Fibroblast of lung (primary cell): ENCODE measurements around the gene FUT8. TPM values are rescaled to one million over a fixed set of nuclear protein-coding genes. Genes with fewer than 3 reads are reported as not detected.

Experiments
- DNase-seq, 2 donors: peaks; one replicate each; pipeline versions ENCODE4 v3.0.0 to v3.0.0-alpha.2; 2010; ENCODE audit warnings: low read depth in 2 of 2
- H2AFZ ChIP-seq: 2 replicates; pipeline ENCODE4 v1.5.1; 2012; ENCODE audit warnings: low read length, control low read depth, inconsistent platforms
- H3K27ac ChIP-seq: 2 replicates; pipeline ENCODE4 v1.5.1; 2011; ENCODE audit warnings: low read length, control low read depth; ENCODE audit not compliant: insufficient read depth
- H3K27me3 ChIP-seq: 2 replicates; pipeline ENCODE4 v1.5.1; 2011; ENCODE audit warnings: mild to moderate bottlenecking, low read length; ENCODE audit not compliant: control insufficient read depth, insufficient read depth
- H3K36me3 ChIP-seq: 2 replicates; pipeline ENCODE4 v1.5.1; 2011; ENCODE audit warnings: low read length; ENCODE audit not compliant: control insufficient read depth, insufficient read depth
- H3K4me1 ChIP-seq: 2 replicates; pipeline ENCODE4 v1.5.1; 2011; ENCODE audit warnings: low read length; ENCODE audit not compliant: control insufficient read depth, insufficient read depth; ENCODE audit errors: extremely low read depth
- H3K4me2 ChIP-seq: 2 replicates; pipeline ENCODE4 v1.5.1; 2011; ENCODE audit warnings: low read length, control low read depth; ENCODE audit not compliant: insufficient read depth; ENCODE audit errors: extremely low read depth
- H3K4me3 ChIP-seq, 4 experiments: fragments of 200-600 bp in 1 of 4; sonication (generic) in 1 of 4; replicated peaks in 1 of 4; 2 replicates each; pipeline ENCODE4 v1.5.1; 2011 to 2016; ENCODE audit warnings: low read length in 4 of 4, low read depth in 3 of 4, mild to moderate bottlenecking in 3 of 4, control low read depth in 2 of 4, inconsistent platforms in 1 of 4, mixed read lengths in 1 of 4; ENCODE audit not compliant: insufficient read depth in 1 of 4; ENCODE audit errors: control extremely low read depth in 1 of 4
- H3K79me2 ChIP-seq: 2 replicates; pipeline ENCODE4 v1.5.1; 2012; ENCODE audit warnings: mild to moderate bottlenecking, low read length, inconsistent platforms; ENCODE audit not compliant: control insufficient read depth, insufficient read depth
- H3K9ac ChIP-seq: 2 replicates; pipeline ENCODE4 v1.5.1; 2011; ENCODE audit warnings: mild to moderate bottlenecking, low read length, control low read depth; ENCODE audit not compliant: insufficient read depth
- H3K9me3 ChIP-seq: 2 replicates; pipeline ENCODE4 v1.5.1; 2012; ENCODE audit warnings: low read depth, low read length; ENCODE audit not compliant: control insufficient read depth, insufficient read depth
- H4K20me1 ChIP-seq: 2 replicates; pipeline ENCODE4 v1.5.1; 2011; ENCODE audit warnings: low read length; ENCODE audit not compliant: control insufficient read depth, insufficient read depth; ENCODE audit errors: extremely low read depth
- CTCF ChIP-seq, 2 donors: IDR thresholded peaks in 1 of 2; conservative IDR thresholded peaks in 1 of 2; 1 replicate in 1 of 2; 2 replicates in 1 of 2; pipeline ENCODE4 v1.5.1; 2011 to 2012; ENCODE audit warnings: low read length in 2 of 2, control low read depth in 1 of 2, inconsistent platforms in 1 of 2, low read depth in 1 of 2, mild to moderate bottlenecking in 1 of 2
- EZH2 ChIP-seq: IDR thresholded peaks from 2 replicates; pipeline ENCODE4 v1.5.1; 2012; ENCODE audit warnings: low read length, control low read depth, mild to moderate bottlenecking; ENCODE audit errors: missing control alignments
- polyA plus RNA-seq, 2 donors: library from polyadenylated mRNA; depleted of rRNA in 1 of 2; stranded (reverse) in 1 of 2; unstranded in 1 of 2; fragments of >200 nt; gene quantifications; 2 replicates each; pipeline ENCODE4 v1.2.1, GENCODE V29; 2011 to 2012; ENCODE audit warnings: missing spikeins in 1 of 2
- total RNA-seq: library from RNA; depleted of rRNA; stranded (reverse); fragments of >200 nt; gene quantifications from 2 replicates; pipeline ENCODE4 v1.2.1, GENCODE V29; 2014

Gene FUT8
- total and polyA plus RNA-seq, 2 donors (not counting 1 experiment from before 2014, with no cell fraction given): 51.4 to 95.8 TPM

GRCh38 chr14:65787461-65787860 lies 374.9 kb downstream of the FUT8 start:
- no peak for TF ChIP-seq EZH2
- no peak for TF ChIP-seq CTCF (conservative IDR thresholded peaks at IDR 0.05 in 1 of 2, IDR thresholded peaks at IDR 0.05 in 1 of 2; ENCODE audit: low read depth in 1 of 2, low read length in 2 of 2)
- Histone ChIP-seq H3K4me1 (peaks cover 2% of the 10 kb centered on the region), H3K9ac (no peak overlapping the region), H3K4me3 (no peak overlapping the region), H4K20me1 (no peaks in the 10 kb centered on the region), H3K36me3 (no peaks in the 10 kb centered on the region), H3K27me3 (no peaks in the 10 kb centered on the region), H2AFZ (no peak overlapping the region), H3K4me2 (no peak overlapping the region), H3K27ac (no peak overlapping the region), H3K79me2 (no peaks in the 10 kb centered on the region), H3K9me3 (no peaks in the 10 kb centered on the region)
- DNase-seq: no peak

- H3K4me2 ChIP-seq: no peak overlapping the region
- H3K79me2 ChIP-seq: no peaks in the 10 kb centered on the region
- H3K4me1 ChIP-seq: peaks cover 2% of the 10 kb centered on the region
- no peaks in the 10 kb centered on the region for H3K27me3 ChIP-seq
- no peak for DNase-seq
- H3K27ac ChIP-seq: no peak overlapping the region
- H3K9me3 ChIP-seq: no peaks in the 10 kb centered on the region
- H2AFZ ChIP-seq: no peak overlapping the region
- H3K4me3 ChIP-seq: no peak overlapping the region
- H3K36me3 ChIP-seq: no peaks in the 10 kb centered on the region
- H4K20me1 ChIP-seq: no peaks in the 10 kb centered on the region
- TF ChIP-seq CTCF (conservative IDR thresholded peaks at IDR 0.05 in 1 of 2, IDR thresholded peaks at IDR 0.05 in 1 of 2; ENCODE audit: low read depth in 1 of 2, low read length in 2 of 2) (no peak), EZH2 (no peak)
- no peak overlapping the region for H3K9ac ChIP-seq
Observed at GRCh38 chr14:65788876-65789275, 376.3 kb downstream of the FUT8 start.

- Histone ChIP-seq H3K4me1 (peaks cover 2% of the 10 kb centered on the region), H3K36me3 (no peaks in the 10 kb centered on the region), H2AFZ (no peak overlapping the region), H3K9me3 (no peaks in the 10 kb centered on the region), H3K79me2 (no peaks in the 10 kb centered on the region), H3K4me3 (no peak overlapping the region), H3K4me2 (no peak overlapping the region), H3K27me3 (no peaks in the 10 kb centered on the region), H4K20me1 (no peaks in the 10 kb centered on the region), H3K27ac (no peak overlapping the region), H3K9ac (no peak overlapping the region)
- TF ChIP-seq EZH2 (no peak), CTCF (conservative IDR thresholded peaks at IDR 0.05 in 1 of 2, IDR thresholded peaks at IDR 0.05 in 1 of 2; ENCODE audit: low read depth in 1 of 2, low read length in 2 of 2) (no peak)
- no peak for DNase-seq
Observed at GRCh38 chr14:65789363-65789762, 376.8 kb downstream of the FUT8 start.
